ENCODE measurements around the gene GPD1.

The GPD1 gene

DNA sequence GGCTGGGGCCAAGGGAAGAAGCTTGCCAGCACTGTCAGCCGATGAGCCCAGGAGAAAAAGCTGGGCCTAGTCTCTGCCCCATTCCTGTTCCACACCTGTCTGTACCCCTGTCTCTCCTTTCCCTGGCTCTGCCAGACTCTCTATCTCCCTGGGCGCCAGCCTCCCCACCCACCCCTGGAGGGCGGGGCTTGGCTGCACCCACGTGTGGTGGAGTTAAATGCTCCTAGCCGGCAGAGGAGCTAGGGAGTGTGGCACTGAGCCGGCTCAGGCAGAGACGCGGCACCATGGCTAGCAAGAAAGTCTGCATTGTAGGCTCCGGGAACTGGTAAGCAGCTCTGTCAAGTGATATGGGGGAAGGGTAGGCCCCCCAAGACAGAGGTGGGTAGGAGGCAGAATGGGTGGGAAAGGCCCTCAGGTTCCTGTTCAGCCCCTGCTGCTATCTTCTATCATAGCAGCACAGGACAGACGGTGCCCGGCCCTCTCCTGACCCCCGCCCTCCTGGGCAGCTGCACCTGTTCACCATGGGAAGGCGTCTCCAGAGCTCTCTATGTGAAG, at the start of gene GPD1:
Gene GPD1 (plus strand): TSS at position 242 of the 555 bp plus-strand sequence. CDS start 43 bp downstream, at position 285.
- DNase-seq, result peak; percentile 77

DNA sequence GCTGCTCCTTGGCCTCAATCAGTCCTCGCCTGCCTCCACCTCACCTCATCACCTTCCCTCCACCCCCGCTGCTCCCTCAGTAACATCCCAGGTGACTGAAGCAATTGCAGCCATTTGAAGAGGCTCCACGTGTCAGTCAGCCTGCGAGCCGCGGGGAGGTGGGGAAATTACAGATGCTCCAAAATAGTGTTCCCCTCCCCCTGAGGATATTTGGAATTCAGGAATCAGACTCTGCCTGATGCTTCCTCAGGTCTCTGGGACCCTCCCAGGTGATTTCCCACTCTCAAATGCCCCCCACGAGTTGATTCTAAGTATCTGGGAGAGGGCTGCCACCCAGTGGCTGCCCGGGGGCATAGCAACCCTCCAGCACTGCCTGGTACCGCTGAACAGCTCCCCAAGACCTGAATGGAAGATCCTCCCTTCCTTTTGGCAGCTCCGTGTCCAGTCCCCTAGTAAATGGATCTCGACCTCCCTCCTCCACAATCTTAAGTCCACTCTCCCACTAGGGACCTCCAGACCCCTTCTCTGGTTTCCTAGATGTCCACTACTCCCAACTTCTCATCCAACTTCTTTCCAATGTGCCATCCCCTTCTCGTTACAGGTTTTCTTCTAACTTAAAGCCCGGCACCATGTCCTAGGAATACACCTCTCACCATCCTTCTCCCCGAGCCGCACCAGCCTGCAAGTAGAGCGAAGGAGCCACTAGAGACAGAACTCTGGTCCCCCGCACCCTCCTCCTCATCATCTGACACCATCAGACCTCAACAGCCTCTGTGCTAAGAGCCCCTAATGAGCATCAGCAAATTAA, 47.8 kb upstream of the GPD1 start:
- peak; percentile 47 for DNase-seq

DNA sequence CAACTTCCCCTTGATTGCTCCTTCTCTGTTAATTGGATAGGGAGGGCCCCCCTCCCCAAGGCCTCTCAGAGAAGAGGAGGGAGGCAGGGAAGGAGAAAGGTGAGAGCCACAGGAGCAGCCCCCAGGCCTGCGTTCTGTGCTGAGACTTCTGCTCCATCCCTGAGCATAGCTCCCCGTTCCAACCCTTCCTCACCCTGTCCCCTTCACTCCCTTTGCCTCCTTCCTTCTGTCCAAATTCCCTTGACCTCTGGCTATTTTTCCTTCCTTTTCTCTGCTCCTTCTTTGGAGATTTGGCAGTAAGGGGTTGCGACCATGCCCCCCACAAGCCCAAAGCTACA, 47.2 kb upstream of the GPD1 start:
- DNase-seq, result no peak

DNA sequence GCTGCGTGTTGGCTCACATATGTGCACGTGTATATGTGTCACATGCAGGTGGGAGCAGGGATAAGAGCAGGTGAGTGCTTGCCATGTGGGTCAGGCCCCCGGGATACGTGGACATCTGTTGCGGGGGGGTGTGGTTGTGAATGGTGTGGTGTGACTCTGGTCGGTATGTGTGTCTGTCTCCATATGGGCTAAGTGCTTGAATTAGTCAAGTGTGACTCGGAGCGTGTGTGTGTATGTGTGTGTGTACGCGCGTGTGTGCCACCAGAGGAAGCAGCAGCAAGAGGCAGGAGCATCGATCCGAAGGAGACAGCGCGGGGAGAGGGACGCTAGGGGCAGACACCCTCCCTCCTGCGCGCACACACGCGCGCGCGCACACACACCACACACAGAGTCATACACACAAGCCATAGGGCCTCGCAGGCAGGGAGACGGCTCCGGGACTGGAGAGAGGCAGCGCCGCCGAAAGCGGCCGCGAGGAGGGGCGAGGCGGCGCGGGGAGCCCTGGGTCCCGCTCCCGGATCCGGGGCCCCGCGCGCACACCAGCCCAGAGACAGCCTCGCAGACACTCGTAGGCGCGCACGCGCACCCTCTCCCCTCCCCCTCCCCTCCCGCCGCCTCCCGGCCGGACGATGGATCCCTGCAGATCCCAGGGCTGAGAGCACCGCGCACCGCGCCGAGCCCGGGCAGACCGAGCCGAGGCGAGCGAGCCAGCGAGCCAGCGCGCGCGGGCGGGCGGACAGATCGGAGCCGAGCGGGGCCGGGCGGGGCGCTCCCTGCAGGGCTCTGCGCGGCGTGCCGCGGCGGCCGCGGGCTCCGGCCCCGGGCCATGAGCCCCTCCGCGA, 46.6 kb upstream of the GPD1 start, which contains the start of gene ASIC1:
Gene ASIC1 (plus strand): TSS at position 597 of the 842 bp plus-strand sequence. CDS start 1,171 bp downstream, outside the sequence.
- DNase-seq, result peak; percentile 46

DNA sequence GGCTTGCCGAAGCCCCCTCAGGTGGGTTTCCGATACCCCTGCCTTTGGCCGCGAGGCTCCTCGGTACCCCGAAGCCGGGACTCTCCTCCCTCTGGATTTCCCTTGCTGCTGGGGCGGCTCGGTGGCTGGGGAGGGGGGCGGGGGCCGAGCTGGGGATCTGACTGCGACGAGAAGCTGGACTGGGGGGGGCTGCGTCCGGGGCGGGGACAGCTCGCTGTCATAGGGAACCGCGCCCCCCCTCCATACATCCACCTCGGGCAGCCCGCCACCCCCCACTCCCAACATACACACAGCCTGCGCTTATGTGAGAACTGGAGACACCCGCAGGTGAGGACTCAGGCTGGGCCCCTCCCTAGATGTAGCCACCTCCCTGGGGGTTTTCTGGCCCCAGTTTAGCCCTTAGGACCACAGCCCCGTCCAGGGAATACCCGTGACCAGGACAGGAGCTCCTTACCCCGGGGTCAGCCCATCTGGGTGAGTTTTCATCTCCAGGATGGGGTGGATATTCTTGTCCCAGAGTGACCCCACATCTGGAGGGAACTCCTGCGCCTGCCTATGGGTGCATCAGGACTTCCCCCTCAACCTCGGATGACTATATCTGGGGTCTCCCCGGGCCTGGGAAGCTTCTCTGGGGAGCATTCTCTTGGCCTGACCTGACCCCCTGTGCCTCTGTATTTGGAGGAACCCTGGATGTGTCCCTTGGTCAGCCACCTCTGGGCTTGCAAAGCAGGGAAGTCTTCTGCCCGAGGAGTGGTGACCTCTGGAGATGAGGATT, 45.7 kb upstream of the GPD1 start:
- DNase-seq, result no peak

DNA sequence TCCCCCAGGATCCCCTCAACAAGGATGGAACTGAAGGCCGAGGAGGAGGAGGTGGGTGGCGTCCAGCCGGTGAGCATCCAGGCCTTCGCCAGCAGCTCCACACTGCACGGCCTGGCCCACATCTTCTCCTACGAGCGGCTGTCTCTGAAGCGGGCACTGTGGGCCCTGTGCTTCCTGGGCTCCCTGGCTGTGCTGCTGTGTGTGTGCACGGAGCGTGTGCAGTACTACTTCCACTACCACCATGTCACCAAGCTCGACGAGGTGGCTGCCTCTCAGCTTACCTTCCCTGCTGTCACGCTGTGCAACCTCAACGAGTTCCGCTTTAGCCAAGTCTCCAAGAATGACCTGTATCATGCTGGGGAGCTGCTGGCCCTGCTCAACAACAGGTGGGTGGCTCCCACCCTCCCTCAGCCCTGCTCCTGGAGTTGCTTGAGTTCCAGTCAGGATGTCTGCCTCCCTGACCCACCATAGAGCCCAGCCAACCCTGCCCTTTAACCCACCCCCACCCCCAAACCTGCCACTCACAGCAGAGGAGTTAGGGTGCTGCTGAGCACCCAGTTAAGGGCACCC, 45.0 kb upstream of the GPD1 start:
- peak; percentile 55 for DNase-seq

- DNase-seq, result no peak
These were observed 44.2 kb upstream of the GPD1 start for GRCh38 chr12:50059440-50060119.

DNA sequence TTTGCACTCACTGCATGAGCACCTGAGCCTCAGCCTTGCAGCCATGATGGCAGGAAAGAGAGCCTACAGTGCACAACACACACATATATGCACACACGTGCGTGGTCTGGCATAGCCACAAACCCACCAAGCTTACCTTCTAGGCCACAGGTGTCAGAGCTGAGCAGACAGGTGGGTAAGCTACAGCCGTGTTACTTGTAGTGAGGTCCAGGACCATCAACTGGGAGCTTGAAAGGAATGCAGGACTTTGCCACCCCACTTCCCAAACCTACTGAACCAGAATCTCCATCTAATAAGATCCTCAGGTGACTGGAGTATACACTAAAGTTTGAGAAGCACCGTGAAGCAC, 43.7 kb upstream of the GPD1 start:
- DNase-seq, result no peak

DNA sequence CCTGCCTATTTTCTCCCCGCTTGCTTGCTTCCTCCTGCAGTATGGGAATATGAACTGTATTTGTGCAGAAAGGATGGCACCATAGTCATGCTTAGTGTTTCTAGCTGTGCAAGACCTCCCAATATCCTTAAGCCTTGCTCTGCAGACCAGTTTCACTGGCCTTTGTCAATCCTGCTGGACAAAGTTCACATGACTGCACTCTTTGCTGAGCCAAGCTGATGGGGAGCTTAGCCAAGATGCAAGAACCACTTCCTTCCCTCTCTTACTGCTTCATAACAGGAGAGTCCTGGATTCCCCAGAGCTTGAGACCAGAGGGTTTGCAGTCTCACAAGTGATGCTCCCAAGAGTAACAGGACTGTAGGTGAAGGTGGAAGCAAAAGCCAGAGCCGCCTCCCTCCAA, 42.6 kb upstream of the GPD1 start:
- no peak for DNase-seq

DNA sequence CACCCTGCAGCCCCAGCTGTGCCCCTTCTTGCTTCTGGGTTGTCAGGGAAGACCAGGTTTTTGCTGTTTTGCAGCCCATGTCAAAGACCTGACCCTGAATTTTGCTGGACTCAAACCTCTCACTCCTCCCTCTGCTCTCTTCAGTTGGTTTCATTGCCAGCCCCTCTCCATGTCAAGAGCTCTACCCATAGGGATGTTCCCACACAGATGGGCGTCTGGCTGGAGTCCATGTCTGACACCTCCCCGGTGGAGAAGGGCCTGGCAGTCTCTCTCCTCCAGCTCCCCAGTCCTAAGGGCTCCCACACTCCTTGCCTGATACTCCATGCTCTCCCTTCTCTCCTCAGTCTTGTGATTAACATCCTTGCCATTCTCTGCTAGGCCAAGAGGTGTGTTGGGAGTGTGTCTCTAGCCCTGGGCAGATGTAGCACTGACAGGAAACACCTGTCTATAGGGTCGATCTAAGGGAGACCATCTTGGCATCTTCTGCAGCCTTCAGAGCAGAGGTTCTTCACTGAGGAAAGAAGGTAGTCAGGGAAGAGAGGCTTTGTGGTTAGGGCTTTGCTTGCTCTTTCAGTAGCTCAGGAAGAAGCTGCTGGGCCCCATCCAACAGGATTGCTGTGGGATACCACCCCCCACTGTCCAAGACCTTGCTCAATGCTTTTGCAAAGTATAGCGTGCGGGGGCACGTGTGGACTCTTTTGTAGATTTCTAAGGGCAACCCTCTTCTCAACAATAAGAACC, 41.7 kb upstream of the GPD1 start:
- peak; percentile 12 for DNase-seq

GRCh38 chr12:50062728-50063460, 40.9 kb upstream of the GPD1 start:
- no peak for DNase-seq

GRCh38 chr12:50065726-50066310, 38.0 kb upstream of the GPD1 start:
- DNase-seq, result no peak

DNA sequence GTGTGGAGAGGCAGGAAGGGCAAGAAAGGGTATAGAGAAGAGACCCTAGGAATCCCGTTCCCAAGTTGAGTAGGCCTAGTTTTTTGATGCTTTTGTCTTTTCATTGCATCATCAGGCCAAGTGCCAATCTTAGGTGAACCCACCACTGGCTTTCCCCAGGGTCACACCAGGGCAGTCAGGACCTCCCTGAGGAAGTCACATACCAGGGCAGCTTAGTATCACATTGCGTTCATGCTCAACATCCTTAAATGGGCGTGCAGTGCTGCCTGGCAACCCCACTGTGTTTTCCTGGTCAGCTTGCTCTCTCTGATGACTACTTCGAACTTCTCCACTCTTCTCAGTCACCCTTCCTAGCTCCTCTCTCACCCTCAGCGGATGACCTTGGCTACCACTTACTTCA, 37.4 kb upstream of the GPD1 start:
- no peak for DNase-seq

DNA sequence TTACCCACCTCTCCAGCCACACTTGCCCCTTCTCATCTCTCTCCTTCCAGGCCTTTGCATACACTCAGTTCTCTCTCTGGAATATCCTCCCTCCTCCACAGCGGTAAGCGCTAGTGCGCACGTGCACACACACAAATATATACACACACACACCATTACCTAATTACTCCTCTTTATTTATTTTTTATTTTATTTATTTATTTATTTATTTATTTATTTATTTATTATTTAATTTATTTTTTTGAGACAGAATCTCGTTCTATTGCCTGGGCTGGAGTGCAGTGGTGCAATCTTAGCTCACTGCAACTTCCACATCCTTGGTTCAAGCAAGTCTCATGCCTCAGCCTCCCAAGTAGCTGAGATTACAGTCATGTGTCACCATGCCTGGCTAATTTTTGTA, 34.7 kb upstream of the GPD1 start:
- no peak for DNase-seq

DNA sequence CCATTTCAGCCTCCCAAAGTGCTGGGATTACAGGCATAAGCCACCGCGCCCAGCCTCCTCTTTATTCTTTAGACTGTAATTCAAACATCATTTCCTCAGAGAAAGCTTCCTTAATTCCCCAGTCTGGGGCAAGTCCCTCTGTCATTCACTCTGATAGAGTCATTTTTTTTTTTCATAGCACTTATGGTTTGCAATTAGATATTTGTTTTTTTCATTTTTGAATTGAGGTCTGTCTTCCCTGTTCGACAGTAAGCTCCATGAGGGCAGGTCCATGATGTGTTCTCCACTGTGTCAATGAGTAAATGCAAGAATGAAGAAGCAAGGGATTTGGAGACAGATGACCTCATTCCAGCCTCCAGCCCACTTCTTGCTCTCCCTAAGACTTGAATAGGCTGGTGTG, 34.3 kb upstream of the GPD1 start:
- no peak for DNase-seq

DNA sequence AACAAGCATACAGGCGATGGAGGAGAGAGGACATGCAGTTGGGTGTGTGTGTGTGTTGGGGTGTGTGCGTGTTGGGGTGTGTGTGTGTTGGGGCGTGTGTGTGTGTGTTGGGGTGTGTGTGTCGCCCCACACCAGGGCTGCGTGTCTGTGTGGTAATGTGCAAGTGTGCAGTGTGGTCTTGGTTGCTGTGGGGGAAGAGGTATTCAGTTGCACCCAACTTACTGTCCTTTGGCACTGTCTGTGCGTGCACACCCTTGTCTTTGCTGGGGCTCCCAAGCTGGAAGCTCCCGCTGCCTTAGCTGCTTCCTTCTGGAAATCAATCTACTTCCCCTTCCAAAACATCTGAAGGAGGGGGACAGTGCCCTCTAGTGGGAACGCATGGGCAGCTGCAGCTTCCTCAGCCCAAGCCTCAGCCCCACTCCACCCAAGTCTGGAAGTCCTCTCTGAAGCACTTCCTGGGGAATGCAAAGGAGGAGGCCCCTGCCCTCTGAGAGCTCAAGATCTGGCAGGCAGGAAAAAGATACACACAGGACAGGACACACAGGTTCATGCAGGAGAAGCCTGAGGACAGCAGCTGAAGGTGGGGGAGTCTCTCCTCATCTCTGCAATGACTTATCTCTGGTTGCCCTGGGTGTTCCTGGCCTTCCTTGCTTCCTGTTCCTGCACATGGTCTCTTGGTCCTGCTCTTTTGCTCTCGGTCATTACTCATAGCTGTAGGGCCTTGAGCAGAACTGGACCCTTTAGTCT, 33.3 kb upstream of the GPD1 start:
- DNase-seq, result peak; percentile 67

DNA sequence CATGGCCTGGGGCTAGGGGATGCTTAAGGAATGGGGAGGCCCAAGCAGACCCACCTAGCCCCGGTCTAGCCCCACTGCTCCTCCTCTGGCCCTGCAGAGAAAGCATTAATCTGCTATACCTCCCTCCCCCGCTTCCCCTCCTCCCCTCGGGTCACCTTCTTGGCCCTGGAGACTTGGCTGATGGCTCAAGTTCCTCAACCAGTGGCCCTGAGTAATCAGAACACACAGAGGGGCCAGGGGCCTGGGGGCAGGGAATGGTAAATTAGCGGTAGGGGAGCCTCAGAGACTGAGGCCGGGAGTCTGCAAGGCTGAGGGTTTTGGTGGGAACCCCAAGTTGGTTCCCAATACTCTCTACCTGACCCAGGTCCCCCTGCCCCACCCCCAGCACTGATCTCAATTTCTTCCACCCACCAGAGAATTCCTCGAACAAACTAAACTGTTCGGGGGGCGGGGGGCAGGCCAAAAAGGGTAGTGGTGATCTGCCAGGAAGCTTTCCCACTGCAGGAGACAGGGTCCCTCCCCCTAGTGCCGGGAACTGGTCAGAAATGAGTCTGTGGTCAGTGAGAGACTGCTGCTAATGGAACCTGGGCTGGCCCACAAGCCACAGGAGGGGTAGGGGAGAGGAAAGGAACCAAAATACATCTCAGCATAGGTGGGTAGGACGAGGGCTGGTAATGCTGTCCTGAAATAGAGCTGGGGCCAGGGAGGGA, 31.5 kb upstream of the GPD1 start:
- DNase-seq, result no peak

DNA sequence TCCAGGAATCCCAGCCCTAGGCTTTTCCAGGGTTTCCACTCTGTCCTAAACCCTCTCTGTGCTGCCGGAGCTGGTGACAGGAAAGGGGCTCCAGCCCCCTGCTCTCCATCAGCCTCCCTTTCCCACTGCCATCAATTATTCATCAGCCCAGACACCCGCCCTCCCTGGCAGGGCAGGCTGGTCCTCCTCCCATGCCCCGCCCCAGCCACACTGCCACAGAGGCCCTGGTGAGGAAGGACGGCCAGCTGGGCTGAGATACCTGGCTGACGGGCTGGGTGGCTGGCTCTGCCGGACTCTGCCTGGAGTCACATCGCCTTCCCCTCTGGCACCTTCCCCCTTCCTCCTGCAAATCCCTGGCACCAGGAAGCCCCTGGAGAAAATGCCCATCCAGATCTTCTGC, 30.6 kb upstream of the GPD1 start:
- DNase-seq, result no peak

- no peak for DNase-seq
These were observed 30.1 kb upstream of the GPD1 start for GRCh38 chr12:50073712-50074111.
